IPS-18c (cell line): Measurements from ENCODE around the gene PRR16.
"Not testable (repeated sequence)": the region's sequence is repeated elsewhere in the genome, so short reads cannot be mapped to it uniquely, and the experiment has no call there.

Experiments
- H3K4me3 ChIP-seq: 2 replicates; pipeline ENCODE4 v1.7.0; 2013; ENCODE audit warnings: low read depth, mild to moderate bottlenecking, low read length, moderate library complexity; ENCODE audit not compliant: insufficient read depth
- H3K9me3 ChIP-seq: one replicate; pipeline ENCODE4 v1.6.1; 2013; ENCODE audit warnings: mild to moderate bottlenecking, low read length, moderate library complexity; ENCODE audit not compliant: control insufficient read depth, insufficient read depth

Gene PRR16

GRCh38 chr5:120463991-120464626, at the start of gene PRR16:
TSS of gene PRR16 (plus strand) at chr5:120464300.
- Histone ChIP-seq H3K4me3 (peak within 1 kb of the TSS; percentile 73), H3K9me3 (peaks cover 5% of the 10 kb centered on the region)

GRCh38 chr5:120415985-120416384, 48.1 kb upstream of the PRR16 start:
- H3K4me3 ChIP-seq, result no peak overlapping the region
- no peaks in the 10 kb centered on the region for H3K9me3 ChIP-seq

GRCh38 chr5:120419127-120419526, 45.0 kb upstream of the PRR16 start:
- Histone ChIP-seq H3K4me3 (no peak overlapping the region), H3K9me3 (no peaks in the 10 kb centered on the region)

- H3K4me3 ChIP-seq, H3K9me3 ChIP-seq: not testable (repeated sequence)
These were observed 37.3 kb upstream of the PRR16 start for GRCh38 chr5:120426633-120427275.

GRCh38 chr5:120430572-120430971, 33.5 kb upstream of the PRR16 start:
- H3K4me3 ChIP-seq, result no peak overlapping the region
- no peaks in the 10 kb centered on the region for H3K9me3 ChIP-seq

GRCh38 chr5:120432861-120433260, 31.2 kb upstream of the PRR16 start:
- no peaks in the 10 kb centered on the region for H3K9me3 ChIP-seq
- no peak overlapping the region for H3K4me3 ChIP-seq

- Histone ChIP-seq H3K4me3 (no peak overlapping the region), H3K9me3 (no peaks in the 10 kb centered on the region)
These were observed 29.0 kb upstream of the PRR16 start for GRCh38 chr5:120435129-120435528.

GRCh38 chr5:120436996-120437395, 27.1 kb upstream of the PRR16 start:
- Histone ChIP-seq H3K4me3 (no peak overlapping the region), H3K9me3 (no peaks in the 10 kb centered on the region)

- H3K4me3 ChIP-seq, result no peak overlapping the region
- no peaks in the 10 kb centered on the region for H3K9me3 ChIP-seq
These were observed 21.4 kb upstream of the PRR16 start for GRCh38 chr5:120442694-120443093.

GRCh38 chr5:120443607-120444006, 20.5 kb upstream of the PRR16 start:
- Histone ChIP-seq H3K4me3 (no peak overlapping the region), H3K9me3 (no peaks in the 10 kb centered on the region)

- Histone ChIP-seq H3K9me3 (no peaks in the 10 kb centered on the region), H3K4me3 (no peak overlapping the region)
These were observed 18.0 kb upstream of the PRR16 start for GRCh38 chr5:120446068-120446492.

GRCh38 chr5:120446901-120447300, 17.2 kb upstream of the PRR16 start:
- H3K4me3 ChIP-seq, result no peak overlapping the region
- no peaks in the 10 kb centered on the region for H3K9me3 ChIP-seq

- Histone ChIP-seq H3K9me3 (no peaks in the 10 kb centered on the region), H3K4me3 (no peak overlapping the region)
These were observed 16.3 kb upstream of the PRR16 start for GRCh38 chr5:120447706-120448239.

GRCh38 chr5:120449501-120449900, 14.6 kb upstream of the PRR16 start:
- Histone ChIP-seq H3K9me3 (no peaks in the 10 kb centered on the region), H3K4me3 (no peak overlapping the region)

- Histone ChIP-seq H3K9me3 (no peaks in the 10 kb centered on the region), H3K4me3 (no peak overlapping the region)
These were observed 13.2 kb upstream of the PRR16 start for GRCh38 chr5:120450910-120451309.

GRCh38 chr5:120451445-120451844, 12.7 kb upstream of the PRR16 start:
- Histone ChIP-seq H3K9me3 (no peaks in the 10 kb centered on the region), H3K4me3 (no peak overlapping the region)

GRCh38 chr5:120452471-120452870, 11.6 kb upstream of the PRR16 start:
- Histone ChIP-seq H3K9me3 (no peaks in the 10 kb centered on the region), H3K4me3 (no peak overlapping the region)

- no peak overlapping the region for H3K4me3 ChIP-seq
- H3K9me3 ChIP-seq, result no peaks in the 10 kb centered on the region
These were observed 9.9 kb upstream of the PRR16 start for GRCh38 chr5:120454094-120454798.
